Uterus (tissue), 2 donors: ENCODE results near the gene AFG1L.
"Not testable (repeated sequence)": the region's sequence is repeated elsewhere in the genome, so short reads cannot be mapped to it uniquely, and the experiment has no call there.

Source experiments
- CTCF ChIP-seq, 4 experiments: fragments of 200-600 bp in 2 of 4; fragments of 450-650 bp in 2 of 4; sonication (generic) in 2 of 4; IDR thresholded peaks; one replicate each; pipeline ENCODE4 v1.5.1; 2016 to 2019; ENCODE audit warnings: antibody characterized with exemption in 4 of 4, mild to moderate bottlenecking in 2 of 4, moderate library complexity in 1 of 4
- POLR2A ChIP-seq, 2 donors: fragments of 450-650 bp; IDR thresholded peaks; one replicate each; pipeline ENCODE4 v1.6.1; 2016; ENCODE audit warnings: antibody characterized with exemption in 2 of 2, mild to moderate bottlenecking in 1 of 2, moderate library complexity in 1 of 2

DNA sequence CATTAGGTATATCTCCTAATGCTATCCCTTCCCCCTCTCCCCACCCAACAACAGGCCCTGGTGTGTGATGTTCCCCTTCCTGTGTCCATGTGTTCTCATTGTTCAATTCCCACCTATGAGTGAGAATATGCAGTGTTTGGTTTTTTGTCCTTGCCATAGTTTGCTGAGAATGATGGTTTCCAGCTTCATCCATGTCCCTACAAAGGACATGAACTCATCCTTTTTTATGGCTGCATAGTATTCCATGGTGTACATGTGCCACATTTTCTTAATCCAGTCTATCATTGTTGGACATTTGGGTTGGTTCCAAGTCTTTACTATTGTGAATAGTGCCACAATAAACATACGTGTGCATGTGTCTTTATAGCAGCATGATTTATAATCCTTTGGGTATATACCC lies 154.9 kb downstream of the AFG1L start:
- not testable (repeated sequence) for TF ChIP-seq POLR2A, CTCF (IDR thresholded peaks at IDR 0.05)
